ENCODE data around the gene CBY2. TPM values are rescaled to one million over a fixed set of nuclear protein-coding genes. Genes with fewer than 3 reads are reported as not detected.

CBY2 gene
- total and polyA plus RNA-seq, 2 experiments from 2014 or later: 0.15 to 0.42 TPM

DNA sequence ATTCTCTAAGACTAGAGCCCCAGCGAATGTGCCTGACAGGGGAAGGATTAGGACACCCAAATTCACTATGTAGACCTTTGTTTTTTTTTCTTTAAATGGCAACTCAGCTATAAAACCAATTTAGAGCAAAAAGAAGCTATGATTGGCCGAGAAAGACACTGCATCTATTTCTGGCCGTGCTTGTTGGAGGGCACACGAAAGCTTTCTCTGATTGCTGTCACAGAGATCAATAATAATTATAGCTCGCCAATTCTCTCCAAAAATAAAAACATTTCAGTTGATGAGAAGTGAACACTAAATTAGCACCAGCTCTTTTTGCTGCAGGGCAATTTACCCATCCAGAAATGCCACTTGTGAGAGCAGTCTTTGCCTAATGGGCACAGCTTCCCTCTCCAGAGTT is 31.2 kb downstream of the CBY2 start (continued):
- TF ChIP-seq, protein P1, sequence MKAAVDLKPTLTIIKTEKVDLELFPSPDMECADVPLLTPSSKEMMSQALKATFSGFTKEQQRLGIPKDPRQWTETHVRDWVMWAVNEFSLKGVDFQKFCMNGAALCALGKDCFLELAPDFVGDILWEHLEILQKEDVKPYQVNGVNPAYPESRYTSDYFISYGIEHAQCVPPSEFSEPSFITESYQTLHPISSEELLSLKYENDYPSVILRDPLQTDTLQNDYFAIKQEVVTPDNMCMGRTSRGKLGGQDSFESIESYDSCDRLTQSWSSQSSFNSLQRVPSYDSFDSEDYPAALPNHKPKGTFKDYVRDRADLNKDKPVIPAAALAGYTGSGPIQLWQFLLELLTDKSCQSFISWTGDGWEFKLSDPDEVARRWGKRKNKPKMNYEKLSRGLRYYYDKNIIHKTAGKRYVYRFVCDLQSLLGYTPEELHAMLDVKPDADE (IDR thresholded peaks at IDR 0.05): no peak
- TF ChIP-seq ZNF331 (CRISPR knock-in tag; IDR thresholded peaks at IDR 0.05; ENCODE audit: low read depth): no peak
- TF ChIP-seq REST (IDR thresholded peaks at IDR 0.05; ENCODE audit: unreplicated experiment): no peak
- TF ChIP-seq NANOG (IDR thresholded peaks at IDR 0.05; ENCODE audit: borderline replicate concordance): no peak
- no peak for TF ChIP-seq EZH2 (IDR thresholded peaks at IDR 0.05; ENCODE audit: low read depth, unreplicated experiment)
- no peak for TF ChIP-seq STAT1 (IDR thresholded peaks at IDR 0.05; ENCODE audit: unreplicated experiment)
- TF ChIP-seq EZH2phosphoT487 (IDR thresholded peaks at IDR 0.05; ENCODE audit: unreplicated experiment): no peak
- TF ChIP-seq POLR2AphosphoS5 (IDR thresholded peaks at IDR 0.05; ENCODE audit: low read depth): no peak
- TF ChIP-seq CTCF (conservative IDR thresholded peaks at IDR 0.05; ENCODE audit: low read depth in 2 of 2): no peak
- no peak for TF ChIP-seq ZNF114 (CRISPR knock-in tag; IDR thresholded peaks at IDR 0.05)
- TF ChIP-seq CREB1 (CRISPR knock-in tag; IDR thresholded peaks at IDR 0.05; ENCODE audit: low read depth): no peak

- H3K79me2 ChIP-seq (replicated peaks; ENCODE audit: insufficient read depth): no peaks in the 10 kb centered on the region
- no peaks in the 10 kb centered on the region for H3K4me1 ChIP-seq (ENCODE audit: insufficient read depth)
- no peak overlapping the region for H3K4me2 ChIP-seq
- no peak overlapping the region for H3K27ac Mint-ChIP-seq
- peak; percentile 65 for TF ChIP-seq CTCF (conservative IDR thresholded peaks at IDR 0.05; ENCODE audit: low read depth in 2 of 2)
- TF ChIP-seq, protein P1 (IDR thresholded peaks at IDR 0.05): no peak
- H3K9me2 ChIP-seq (ENCODE audit: insufficient read depth): 0 out of 2 replicates have a peak, but pooled peaks cover 10% of the 10 kb centered on the region
- H3K27me3 Mint-ChIP-seq (ENCODE audit: insufficient read depth, low read depth, poor library complexity): peaks cover 8% of the 10 kb centered on the region
- H2AFZ ChIP-seq: no peak overlapping the region
- ATAC-seq: peak; percentile 80
- H4K20me1 ChIP-seq (replicated peaks; ENCODE audit: insufficient read depth): no peaks in the 10 kb centered on the region
- H3K36me3 Mint-ChIP-seq (ENCODE audit: low read depth): no peaks in the 10 kb centered on the region
- H3K27ac ChIP-seq (ENCODE audit: low read depth): no peak overlapping the region
- peak; percentile 67 for DNase-seq (ENCODE audit: low spot score)
- no peaks in the 10 kb centered on the region for H3F3A ChIP-seq (replicated peaks; ENCODE audit: low read depth)
- H3K4me3 ChIP-seq: no peak overlapping the region
- no peak overlapping the region for H3K4me3 Mint-ChIP-seq
- H3K4me1 Mint-ChIP-seq: no peaks in the 10 kb centered on the region
- no peaks in the 10 kb centered on the region for H3K36me3 ChIP-seq (ENCODE audit: insufficient read depth)
- H3K27me3 ChIP-seq (ENCODE audit: insufficient read depth): no peaks in the 10 kb centered on the region
- no peaks in the 10 kb centered on the region for H3K9me3 Mint-ChIP-seq
Observed at GRCh38 chr13:45737571-45738017, 35.5 kb downstream of the CBY2 start.
